ENCODE data around the gene MCFD2. TPM values are rescaled to one million over a fixed set of nuclear protein-coding genes. Genes with fewer than 3 reads are reported as not detected.

Gene MCFD2
- polyA plus RNA-seq, 1 donor (not counting 4 experiments of a cell fraction or from before 2014, with no cell fraction given) = 132 TPM

DNA sequence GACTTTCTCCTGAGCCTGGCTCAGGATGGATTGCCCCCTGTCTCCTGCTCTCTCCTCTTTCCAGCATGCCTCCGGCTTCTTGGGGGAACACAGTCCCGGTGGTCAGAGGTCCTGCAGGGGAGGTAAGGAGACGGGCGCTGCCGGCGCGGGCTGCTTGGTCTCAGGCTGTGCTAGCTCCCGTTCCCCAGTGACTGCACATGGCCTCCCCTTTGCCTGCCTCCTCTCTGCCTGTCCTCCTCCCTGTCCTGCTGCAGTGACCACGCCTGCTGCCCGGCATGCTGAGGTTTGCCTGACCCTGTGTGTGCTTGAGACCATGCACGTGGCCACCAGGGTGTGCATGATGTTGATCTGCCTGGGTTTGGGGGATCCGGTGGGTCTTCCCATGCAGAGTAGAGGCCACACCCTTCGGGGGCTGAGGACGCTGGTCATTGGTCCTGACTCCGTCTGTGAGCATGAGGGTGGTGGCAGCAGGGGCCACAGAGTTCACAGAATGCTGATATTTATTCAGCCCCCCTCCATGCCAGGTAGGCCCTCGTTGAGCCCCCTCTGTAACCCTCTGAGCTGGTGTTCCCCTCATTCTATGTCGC, 42.9 kb upstream of the MCFD2 start:
- dilution Hi-C loops (cut with MboI; ENCODE audit: extremely low pct_ligation_motif_present, low sequenced_read_pairs) = no loop called here
- H3K36me3 ChIP-seq (ENCODE audit: control insufficient read depth in 2 of 2, extremely low read depth in 1 of 2, insufficient read depth in 2 of 2, low read length in 2 of 2) = peaks cover 19% of the 10 kb centered on the region in 2 experiments

DNA sequence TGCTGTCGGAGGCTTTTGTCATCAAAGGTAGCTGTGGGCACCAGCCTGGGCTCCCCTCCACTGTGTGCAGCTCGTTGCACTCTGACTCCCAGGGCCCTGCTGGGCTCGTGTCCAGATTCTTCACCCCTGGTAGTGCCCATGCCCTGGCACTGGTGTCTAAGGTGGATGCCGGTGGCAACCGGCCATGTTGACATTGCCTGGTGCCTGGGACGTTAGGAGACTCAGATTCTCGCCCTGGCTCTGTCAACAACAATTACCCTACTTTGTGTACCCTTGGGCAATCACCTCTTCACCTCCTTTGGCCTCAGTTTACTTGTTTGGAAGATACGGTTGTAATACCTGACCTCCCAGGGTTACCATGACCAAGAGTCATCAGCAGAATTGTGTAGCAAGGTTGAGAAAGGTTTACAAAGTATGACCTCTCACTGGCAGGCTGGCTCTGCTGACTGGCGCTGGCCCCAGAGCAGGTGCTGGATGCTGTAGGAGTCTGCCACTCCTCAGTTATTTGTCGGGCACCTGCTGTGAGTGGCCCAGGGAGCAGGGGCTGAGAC, 41.5 kb upstream of the MCFD2 start:
- Histone ChIP-seq H3K4me1 (ENCODE audit: control insufficient read depth, extremely low read depth, insufficient read depth, low read length) (peaks cover 7% of the 10 kb centered on the region), H4K20me1 (ENCODE audit: control insufficient read depth, extremely low read depth, insufficient read depth, low read length) (no peaks in the 10 kb centered on the region), H3K9me3 (ENCODE audit: control insufficient read depth, low read depth, low read length) (no peaks in the 10 kb centered on the region), H3K9me1 (ENCODE audit: control insufficient read depth, extremely low read depth, insufficient read depth, low read length) (no peaks in the 10 kb centered on the region), H3K27me3 (ENCODE audit: control insufficient read depth, extremely low read depth, insufficient read depth, low read length) (no peaks in the 10 kb centered on the region), H3K36me3 (ENCODE audit: control insufficient read depth in 2 of 2, extremely low read depth in 1 of 2, insufficient read depth in 2 of 2, low read length in 2 of 2) (peaks cover 22 to 23% of the 10 kb centered on the region in 2 experiments), H3K9ac (ENCODE audit: control insufficient read depth, extremely low read depth, insufficient read depth, low read length) (no peak overlapping the region), H3K27ac (ENCODE audit: control insufficient read depth, insufficient read depth, low read length) (no peak overlapping the region), H2AFZ (ENCODE audit: control insufficient read depth, low read length) (no peak overlapping the region), H3K4me2 (ENCODE audit: control insufficient read depth, extremely low read depth, insufficient read depth, low read depth, low read length) (no peak overlapping the region), H3K4me3 (ENCODE audit: control insufficient read depth in 2 of 3, extremely low read depth in 1 of 3, insufficient read depth in 2 of 3, low read depth in 1 of 3, low read length in 3 of 3) (no peak overlapping the region), H3K79me2 (ENCODE audit: control insufficient read depth, insufficient read depth, low read length) (no peaks in the 10 kb centered on the region)
- FAIRE-seq (no peak), DNase-seq (ENCODE audit: low read depth, low spot score) (no peak)
- no peak for TF ChIP-seq EZH2 (IDR thresholded peaks at IDR 0.05; ENCODE audit: low read length)
- TF ChIP-seq CTCF (optimal IDR thresholded peaks at IDR 0.05 in 1 of 3, IDR thresholded peaks at IDR 0.05 in 1 of 3, conservative IDR thresholded peaks at IDR 0.05 in 1 of 3; ENCODE audit: extremely low read depth in 1 of 3, insufficient read depth in 2 of 3, low read length in 3 of 3) = no peak
- dilution Hi-C loops (cut with MboI; ENCODE audit: extremely low pct_ligation_motif_present, low sequenced_read_pairs) = no loop called here

More for the DNA sequence above, 42.9 kb upstream of the MCFD2 start:
- Histone ChIP-seq H3K27ac (ENCODE audit: control insufficient read depth, insufficient read depth, low read length) (no peak overlapping the region), H3K4me1 (ENCODE audit: control insufficient read depth, extremely low read depth, insufficient read depth, low read length) (peaks cover 11% of the 10 kb centered on the region), H4K20me1 (ENCODE audit: control insufficient read depth, extremely low read depth, insufficient read depth, low read length) (no peaks in the 10 kb centered on the region), H3K4me3 (ENCODE audit: control insufficient read depth in 2 of 3, extremely low read depth in 1 of 3, insufficient read depth in 2 of 3, low read depth in 1 of 3, low read length in 3 of 3) (no peak overlapping the region), H3K9ac (ENCODE audit: control insufficient read depth, extremely low read depth, insufficient read depth, low read length) (no peak overlapping the region), H2AFZ (ENCODE audit: control insufficient read depth, low read length) (no peak overlapping the region), H3K27me3 (ENCODE audit: control insufficient read depth, extremely low read depth, insufficient read depth, low read length) (no peaks in the 10 kb centered on the region), H3K4me2 (ENCODE audit: control insufficient read depth, extremely low read depth, insufficient read depth, low read depth, low read length) (no peak overlapping the region), H3K9me3 (ENCODE audit: control insufficient read depth, low read depth, low read length) (no peaks in the 10 kb centered on the region), H3K79me2 (ENCODE audit: control insufficient read depth, insufficient read depth, low read length) (no peaks in the 10 kb centered on the region), H3K9me1 (ENCODE audit: control insufficient read depth, extremely low read depth, insufficient read depth, low read length) (no peaks in the 10 kb centered on the region)
- no peak for FAIRE-seq
- no peak for DNase-seq (ENCODE audit: low read depth, low spot score)
- no peak for TF ChIP-seq CTCF (optimal IDR thresholded peaks at IDR 0.05 in 1 of 3, IDR thresholded peaks at IDR 0.05 in 1 of 3, conservative IDR thresholded peaks at IDR 0.05 in 1 of 3; ENCODE audit: extremely low read depth in 1 of 3, insufficient read depth in 2 of 3, low read length in 3 of 3)
- TF ChIP-seq EZH2 (IDR thresholded peaks at IDR 0.05; ENCODE audit: low read length) = no peak
